NCI-H1105 treated with DMSO at 0.1 percent for 48 hours (cell line): Measurements from ENCODE around the gene EIF4H.
"Not testable (repeated sequence)": the region's sequence is repeated elsewhere in the genome, so short reads cannot be mapped to it uniquely, and the experiment has no call there.

Experiments used
- DNase-seq: peaks from one replicate; lab custom pipeline; 2025; lab: John Stamatoyannopoulos, UW

The EIF4H gene

GRCh38 chr7:74173866-74174605 lies at the start of gene EIF4H:
TSS of gene EIF4H (plus strand) at chr7:74174356. CDS start at chr7:74174384, 28 bp downstream.
- DNase-seq = peak; percentile 88

- DNase-seq = no peak
Measured at GRCh38 chr7:74126220-74126880, 47.8 kb upstream of the EIF4H start.

- DNase-seq = peak; percentile 21
Measured at GRCh38 chr7:74129887-74130286, 44.3 kb upstream of the EIF4H start.

GRCh38 chr7:74130518-74130917 lies 43.6 kb upstream of the EIF4H start:
- no peak for DNase-seq

- no peak for DNase-seq
Measured at GRCh38 chr7:74134117-74134620, 40.0 kb upstream of the EIF4H start.

GRCh38 chr7:74138334-74138867 lies 35.8 kb upstream of the EIF4H start:
- DNase-seq = no peak

GRCh38 chr7:74138945-74139843 lies 35.0 kb upstream of the EIF4H start:
- no peak for DNase-seq

- no peak for DNase-seq
Measured at GRCh38 chr7:74141705-74142104, 32.5 kb upstream of the EIF4H start.

GRCh38 chr7:74143383-74143782 lies 30.8 kb upstream of the EIF4H start:
- no peak for DNase-seq

GRCh38 chr7:74148491-74148890 lies 25.7 kb upstream of the EIF4H start:
- no peak for DNase-seq

GRCh38 chr7:74149071-74149470 lies 25.1 kb upstream of the EIF4H start:
- no peak for DNase-seq

- DNase-seq = no peak
Measured at GRCh38 chr7:74149603-74150002, 24.6 kb upstream of the EIF4H start.

- no peak for DNase-seq
Measured at GRCh38 chr7:74153736-74154135, 20.4 kb upstream of the EIF4H start.

GRCh38 chr7:74155810-74156395 lies 18.3 kb upstream of the EIF4H start:
- no peak for DNase-seq

- no peak for DNase-seq
Measured at GRCh38 chr7:74157605-74158004, 16.6 kb upstream of the EIF4H start.

GRCh38 chr7:74164985-74165456 lies 9.1 kb upstream of the EIF4H start:
- no peak for DNase-seq

- DNase-seq = no peak
Measured at GRCh38 chr7:74165867-74166593, 8.1 kb upstream of the EIF4H start.

- DNase-seq = not testable (repeated sequence)
Measured at GRCh38 chr7:74167324-74167723, 6.8 kb upstream of the EIF4H start.

GRCh38 chr7:74173074-74173473 lies 1.1 kb upstream of the EIF4H start:
- DNase-seq = peak; percentile 23

- peak; percentile 46 for DNase-seq
Measured at GRCh38 chr7:74173491-74173865, 678 bp upstream of the EIF4H start.

GRCh38 chr7:74174606-74175082 lies 488 bp downstream of the EIF4H start:
- peak; percentile 6 for DNase-seq
